Spleen (tissue), 11 donors: Measurements from ENCODE around the gene NKD1. TPM values are rescaled to one million over a fixed set of nuclear protein-coding genes. Genes with fewer than 3 reads are reported as not detected.

ENCODE experiments used
- DNase-seq: peaks from one replicate; pipeline ENCODE4 v3.0.0-alpha.2; 2020
- H3K27ac ChIP-seq, 8 donors: fragments of 200-600 bp; sonication (generic) in 7 of 8; 1 replicate in 4 of 8; 2 replicates in 4 of 8; pipeline versions ENCODE4 v1.5.0 to v1.8.0; 2016 to 2021; ENCODE audit warnings: inconsistent platforms in 4 of 8, mild to moderate bottlenecking in 4 of 8, moderate library complexity in 1 of 8
- H3K27me3 ChIP-seq, 7 donors: fragments of 200-600 bp; sonication (generic) in 6 of 7; replicated peaks in 1 of 7; 1 replicate in 4 of 7; 2 replicates in 3 of 7; pipeline versions ENCODE4 v1.5.0 to v1.8.0; 2016 to 2021; ENCODE audit warnings: inconsistent platforms in 3 of 7, mild to moderate bottlenecking in 1 of 7
- H3K36me3 ChIP-seq, 6 donors: fragments of 200-600 bp; sonication (generic) in 5 of 6; 1 replicate in 4 of 6; 2 replicates in 2 of 6; pipeline versions ENCODE4 v1.5.0 to v1.8.0; 2016 to 2021; ENCODE audit warnings: inconsistent platforms in 2 of 6
- H3K4me1 ChIP-seq, 6 donors: fragments of 200-600 bp; sonication (generic) in 5 of 6; 1 replicate in 3 of 6; 2 replicates in 3 of 6; pipeline versions ENCODE4 v1.5.0 to v1.8.0; 2016 to 2021; ENCODE audit warnings: inconsistent platforms in 3 of 6
- H3K4me3 ChIP-seq, 8 donors: fragments of 200-600 bp; sonication (generic) in 7 of 8; 1 replicate in 4 of 8; 2 replicates in 4 of 8; pipeline versions ENCODE4 v1.5.0 to v1.8.0; 2016 to 2021; ENCODE audit warnings: inconsistent platforms in 4 of 8, mild to moderate bottlenecking in 4 of 8, moderate library complexity in 2 of 8
- H3K9me3 ChIP-seq, 8 donors: fragments of 200-600 bp; sonication (generic) in 7 of 8; 1 replicate in 4 of 8; 2 replicates in 4 of 8; pipeline versions ENCODE4 v1.5.0 to v1.8.0; 2016 to 2021; ENCODE audit warnings: inconsistent platforms in 4 of 8
- POLR2A ChIP-seq, 3 donors: fragments of 450-650 bp; IDR thresholded peaks; one replicate each; pipeline ENCODE4 v1.5.1; 2017; ENCODE audit warnings: antibody characterized with exemption in 3 of 3, mild to moderate bottlenecking in 1 of 3
- POLR2AphosphoS5 ChIP-seq, 3 donors: sonication (generic); formaldehyde crosslinking; IDR thresholded peaks; one replicate each; pipeline ENCODE4 v1.5.1; 2017; ENCODE audit warnings: antibody characterized with exemption in 3 of 3
- WGBS, 5 donors: extraction: QIAGEN DNeasy Blood & Tissue Kit in 3 of 5; methylation state at CpG; one replicate each; pipeline versions ENCODE4 v1.1.5 to v1.1.7; 2013 to 2018; 5-methylcytosine and 5-hydroxymethylcytosine counted together
- intact Hi-C: fragments of 100-400 bp; cut with DNase I; formaldehyde crosslinking; loops from one replicate; pipeline ENCODE4 v1.15.0; 2023; ENCODE audit warnings: low total_unique reads
- polyA plus RNA-seq, 3 donors: library from polyadenylated mRNA; stranded (reverse); fragments of 200-250 nt; gene quantifications; one replicate each; pipeline ENCODE4 v1.2.1, GENCODE V29; 2013
- total RNA-seq, 7 donors: library from RNA; depleted of rRNA in 3 of 7; stranded (reverse); fragments of >200 nt in 3 of 7; fragmentation: NEBNext Ultra II Directional in 4 of 7; extraction: Animal tissue kit (Norgen Biotek cat#: 25700) in 4 of 7; gene quantifications; one replicate each; pipeline versions ENCODE4 v1.1.0 to v1.2.1, GENCODE V29; 2016 to 2021
- TF ChIP-seq, protein P1 (sequence below), 11 experiments: fragments of 200-600 bp in 7 of 11; fragments of 450-650 bp in 4 of 11; sonication (generic) in 4 of 11; IDR thresholded peaks in 8 of 11; conservative IDR thresholded peaks in 3 of 11; 1 replicate in 7 of 11; 2 replicates in 4 of 11; pipeline versions ENCODE4 v1.4.0 to v1.8.0; 2016 to 2021; ENCODE audit warnings: antibody characterized with exemption in 11 of 11, inconsistent platforms in 4 of 11, mild to moderate bottlenecking in 1 of 11
- donor health status: healthy with polysubstance abuse.
- donor health status: DM: no; HTN: no; CAD: no; lungs with moderate emphysema.
- donor health status: DM: no; HTN: no; CAD: no.
- donor health status: Bipolar disorder and iron deficiency.
- donor health status: healthy.
- donor health status: DM: no; HTN: no; CAD: no.
- donor health status: DM: yes; HTN: yes; CAD: no.

The NKD1 gene
- total and polyA plus RNA-seq, 10 donors: 0.11 to 15.2 (median 3.6) TPM

DNA sequence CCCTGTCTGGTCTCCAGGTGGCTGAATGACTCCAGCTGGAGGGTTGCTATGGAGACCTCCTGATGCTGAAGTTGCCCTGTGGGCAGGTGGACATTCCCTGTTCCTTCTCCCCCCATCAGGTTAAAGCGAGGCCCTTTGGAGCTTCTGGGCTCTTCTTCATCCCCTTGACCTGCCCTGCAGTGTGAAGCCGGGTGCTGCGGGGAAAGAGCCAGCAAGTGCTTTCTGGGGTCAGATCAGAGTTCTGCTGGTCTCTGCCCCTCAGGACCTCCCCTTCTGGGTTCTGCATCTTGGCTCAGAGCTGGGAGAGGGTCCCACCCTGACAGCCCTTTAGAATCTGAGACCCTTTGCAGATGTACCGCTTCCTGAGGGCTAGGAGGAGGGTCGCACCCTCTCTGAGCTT, 25.1 kb downstream of the NKD1 start:
- Histone ChIP-seq H3K9me3 (no peaks in the 10 kb centered on the region), H3K4me3 (no peak overlapping the region), H3K27me3 (no peaks in the 10 kb centered on the region), H3K4me1 (peaks cover 0 to 6% (median 0%) of the 10 kb centered on the region in 6 donors), H3K36me3 (no peaks in the 10 kb centered on the region), H3K27ac (no peak overlapping the region)
- no peak for DNase-seq
- TF ChIP-seq, protein P1, sequence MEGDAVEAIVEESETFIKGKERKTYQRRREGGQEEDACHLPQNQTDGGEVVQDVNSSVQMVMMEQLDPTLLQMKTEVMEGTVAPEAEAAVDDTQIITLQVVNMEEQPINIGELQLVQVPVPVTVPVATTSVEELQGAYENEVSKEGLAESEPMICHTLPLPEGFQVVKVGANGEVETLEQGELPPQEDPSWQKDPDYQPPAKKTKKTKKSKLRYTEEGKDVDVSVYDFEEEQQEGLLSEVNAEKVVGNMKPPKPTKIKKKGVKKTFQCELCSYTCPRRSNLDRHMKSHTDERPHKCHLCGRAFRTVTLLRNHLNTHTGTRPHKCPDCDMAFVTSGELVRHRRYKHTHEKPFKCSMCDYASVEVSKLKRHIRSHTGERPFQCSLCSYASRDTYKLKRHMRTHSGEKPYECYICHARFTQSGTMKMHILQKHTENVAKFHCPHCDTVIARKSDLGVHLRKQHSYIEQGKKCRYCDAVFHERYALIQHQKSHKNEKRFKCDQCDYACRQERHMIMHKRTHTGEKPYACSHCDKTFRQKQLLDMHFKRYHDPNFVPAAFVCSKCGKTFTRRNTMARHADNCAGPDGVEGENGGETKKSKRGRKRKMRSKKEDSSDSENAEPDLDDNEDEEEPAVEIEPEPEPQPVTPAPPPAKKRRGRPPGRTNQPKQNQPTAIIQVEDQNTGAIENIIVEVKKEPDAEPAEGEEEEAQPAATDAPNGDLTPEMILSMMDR (IDR thresholded peaks at IDR 0.05 in 8 of 11, conservative IDR thresholded peaks at IDR 0.05 in 3 of 11): no peak
- TF ChIP-seq POLR2AphosphoS5 (IDR thresholded peaks at IDR 0.05) (no peak), POLR2A (IDR thresholded peaks at IDR 0.05) (no peak)
- intact Hi-C loops: no loop called here
- 89 to 94% (median 91%) methylated on average over 5 of the region's 5 CpGs for WGBS, 5 donors

DNA sequence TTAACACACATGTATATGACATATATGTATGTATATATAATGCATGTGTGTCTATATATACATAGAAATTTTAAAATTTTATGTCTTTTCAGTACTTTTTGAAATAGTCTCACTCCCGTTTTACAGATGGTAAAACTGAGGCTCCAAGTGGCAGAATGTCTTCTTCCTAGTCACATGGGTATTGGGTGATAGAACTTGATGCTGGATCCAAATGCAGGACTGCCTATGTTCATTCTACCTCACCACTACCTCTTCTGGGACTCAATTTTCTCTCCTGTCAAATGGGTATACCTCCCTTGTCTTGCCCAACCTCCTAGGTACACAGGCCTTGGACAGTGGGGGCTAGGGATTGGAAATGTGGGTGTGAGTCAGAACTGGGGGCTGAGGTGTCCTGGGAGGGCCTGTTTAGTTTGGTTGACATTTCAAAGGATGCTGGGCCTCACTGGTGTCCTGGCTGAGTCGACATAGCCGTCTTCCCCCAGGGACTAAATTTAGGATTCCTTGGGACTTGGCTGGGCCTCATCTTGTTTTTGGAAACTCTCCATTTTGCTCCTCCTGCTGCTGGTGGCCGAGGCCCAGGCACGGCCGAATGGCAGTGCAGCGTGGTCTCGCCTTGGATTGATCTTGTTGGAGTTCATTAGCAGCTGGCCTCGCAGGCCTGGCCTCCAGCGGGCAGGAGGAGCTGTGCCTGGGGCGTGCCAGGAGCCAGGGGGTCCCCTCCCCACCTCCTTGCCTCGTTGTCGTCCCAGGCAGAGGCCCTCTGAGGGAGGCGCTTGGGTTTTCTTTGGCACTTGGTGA, 25.9 kb downstream of the NKD1 start:
- DNase-seq: no peak
- Histone ChIP-seq H3K9me3 (no peaks in the 10 kb centered on the region), H3K27me3 (no peaks in the 10 kb centered on the region), H3K4me1 (peaks cover 0 to 6% (median 0%) of the 10 kb centered on the region in 6 donors), H3K36me3 (no peaks in the 10 kb centered on the region), H3K4me3 (no peak overlapping the region), H3K27ac (peak overlapping the region in 7 of 8 donors; percentile 14 to 59 (median 53))
- no peak for TF ChIP-seq POLR2AphosphoS5 (IDR thresholded peaks at IDR 0.05)
- TF ChIP-seq, protein P1 (IDR thresholded peaks at IDR 0.05 in 8 of 11, conservative IDR thresholded peaks at IDR 0.05 in 3 of 11): no peak
- no peak for TF ChIP-seq POLR2A (IDR thresholded peaks at IDR 0.05)
- 68 to 84% (median 81%) methylated on average over 13 to 14 of the region's 14 CpGs for WGBS, 5 donors
- intact Hi-C loops: no loop called here

GRCh38 chr16:50574745-50575136, 26.5 kb downstream of the NKD1 start:
- DNase-seq: no peak
- H3K36me3 ChIP-seq: no peaks in the 10 kb centered on the region
- no peak for TF ChIP-seq POLR2AphosphoS5 (IDR thresholded peaks at IDR 0.05)
- TF ChIP-seq, protein P1 (IDR thresholded peaks at IDR 0.05 in 8 of 11, conservative IDR thresholded peaks at IDR 0.05 in 3 of 11): no peak
- no peak for TF ChIP-seq POLR2A (IDR thresholded peaks at IDR 0.05)
- H3K4me1 ChIP-seq: peaks cover 0 to 6% (median 0%) of the 10 kb centered on the region in 6 donors
- H3K27me3 ChIP-seq: no peaks in the 10 kb centered on the region
- peak overlapping the region in 7 of 8 donors; percentile 14 to 59 (median 53) for H3K27ac ChIP-seq
- intact Hi-C loops: no loop called here
- H3K4me3 ChIP-seq: no peak overlapping the region
- H3K9me3 ChIP-seq: no peaks in the 10 kb centered on the region

- H3K4me3 ChIP-seq: no peak overlapping the region
- peaks cover 0 to 8% (median 0%) of the 10 kb centered on the region in 6 donors for H3K4me1 ChIP-seq
- no peaks in the 10 kb centered on the region for H3K9me3 ChIP-seq
- H3K36me3 ChIP-seq: no peaks in the 10 kb centered on the region
- no peak overlapping the region for H3K27ac ChIP-seq
- 72 to 91% (median 85%) methylated on average over 2 of the region's 2 CpGs for WGBS, 5 donors
- no peak for DNase-seq
- TF ChIP-seq POLR2AphosphoS5 (IDR thresholded peaks at IDR 0.05): no peak
- intact Hi-C loops: no loop called here
- H3K27me3 ChIP-seq: no peaks in the 10 kb centered on the region
Observed at GRCh38 chr16:50575743-50576142, 27.5 kb downstream of the NKD1 start.
